Choroid plexus epithelial cell (primary cell): ENCODE measurements around the gene BCKDK.

ENCODE experiments used
- DNase-seq: peaks from one replicate; pipeline ENCODE4 v3.0.0-alpha.2; 2010; ENCODE audit warnings: low read depth
- H3K4me3 ChIP-seq: 2 replicates; pipeline ENCODE4 v1.5.1; 2011; ENCODE audit warnings: low read depth, mild to moderate bottlenecking, control low read depth, low read length, moderate library complexity
- TF ChIP-seq, protein P1 (sequence below): conservative IDR thresholded peaks from 2 replicates; pipeline ENCODE4 v1.5.1; 2011; ENCODE audit warnings: low read depth, mild to moderate bottlenecking, control low read depth, inconsistent platforms, low read length, moderate library complexity

BCKDK gene

DNA sequence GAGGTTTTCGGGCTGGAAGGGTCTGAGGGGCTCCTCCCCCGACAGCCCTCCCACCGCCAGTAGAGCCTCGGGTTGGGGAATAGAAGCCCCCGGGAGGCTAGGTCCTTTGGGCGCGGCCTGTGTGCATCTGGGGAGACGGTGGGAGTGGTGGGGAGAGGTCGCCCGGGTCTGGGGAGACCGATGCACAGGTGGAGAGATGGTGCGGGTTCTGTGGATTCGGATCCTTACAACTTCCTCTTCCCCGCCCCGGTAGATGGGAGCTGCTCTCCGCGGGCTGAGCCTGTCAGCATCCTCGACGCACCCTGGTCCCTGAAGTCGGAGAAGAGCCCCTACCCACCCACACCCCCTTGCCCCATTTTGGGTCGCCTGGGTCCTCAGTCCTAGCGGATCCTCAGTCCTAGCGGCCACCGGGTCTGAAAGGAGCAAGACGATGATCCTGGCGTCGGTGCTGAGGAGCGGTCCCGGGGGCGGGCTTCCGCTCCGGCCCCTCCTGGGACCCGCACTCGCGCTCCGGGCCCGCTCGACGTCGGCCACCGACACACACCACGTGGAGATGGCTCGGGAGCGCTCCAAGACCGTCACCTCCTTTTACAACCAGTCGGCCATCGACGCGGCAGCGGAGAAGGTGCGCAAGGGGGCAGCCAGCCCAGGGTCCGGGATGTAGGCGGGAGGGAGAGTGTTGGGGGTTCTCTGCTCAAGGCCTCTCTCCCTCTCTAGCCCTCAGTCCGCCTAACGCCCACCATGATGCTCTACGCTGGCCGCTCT, 790 bp downstream of the BCKDK start:
- no peak for DNase-seq
- peak overlapping the region; percentile 90 for H3K4me3 ChIP-seq
- TF ChIP-seq, protein P1, sequence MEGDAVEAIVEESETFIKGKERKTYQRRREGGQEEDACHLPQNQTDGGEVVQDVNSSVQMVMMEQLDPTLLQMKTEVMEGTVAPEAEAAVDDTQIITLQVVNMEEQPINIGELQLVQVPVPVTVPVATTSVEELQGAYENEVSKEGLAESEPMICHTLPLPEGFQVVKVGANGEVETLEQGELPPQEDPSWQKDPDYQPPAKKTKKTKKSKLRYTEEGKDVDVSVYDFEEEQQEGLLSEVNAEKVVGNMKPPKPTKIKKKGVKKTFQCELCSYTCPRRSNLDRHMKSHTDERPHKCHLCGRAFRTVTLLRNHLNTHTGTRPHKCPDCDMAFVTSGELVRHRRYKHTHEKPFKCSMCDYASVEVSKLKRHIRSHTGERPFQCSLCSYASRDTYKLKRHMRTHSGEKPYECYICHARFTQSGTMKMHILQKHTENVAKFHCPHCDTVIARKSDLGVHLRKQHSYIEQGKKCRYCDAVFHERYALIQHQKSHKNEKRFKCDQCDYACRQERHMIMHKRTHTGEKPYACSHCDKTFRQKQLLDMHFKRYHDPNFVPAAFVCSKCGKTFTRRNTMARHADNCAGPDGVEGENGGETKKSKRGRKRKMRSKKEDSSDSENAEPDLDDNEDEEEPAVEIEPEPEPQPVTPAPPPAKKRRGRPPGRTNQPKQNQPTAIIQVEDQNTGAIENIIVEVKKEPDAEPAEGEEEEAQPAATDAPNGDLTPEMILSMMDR, result no peak

DNA sequence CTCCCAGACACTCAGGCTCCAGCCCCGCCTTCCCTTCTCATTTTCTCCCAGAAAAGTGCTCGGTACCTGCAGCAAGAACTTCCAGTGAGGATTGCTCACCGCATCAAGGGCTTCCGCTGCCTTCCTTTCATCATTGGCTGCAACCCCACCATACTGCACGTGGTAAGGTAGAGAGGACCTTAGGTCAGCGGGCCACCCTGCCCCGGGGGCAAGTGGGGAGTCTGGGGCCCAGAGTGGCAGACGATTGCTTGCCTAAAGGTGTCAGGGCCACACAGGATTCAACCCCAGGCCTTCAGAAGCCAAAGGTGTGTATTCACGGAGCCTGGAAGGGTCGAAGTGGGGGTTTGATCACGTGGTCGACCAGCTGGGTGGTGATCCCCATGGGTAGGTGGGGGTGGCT, 1.4 kb downstream of the BCKDK start:
- no peak overlapping the region for H3K4me3 ChIP-seq
- DNase-seq, result no peak
- TF ChIP-seq, protein P1, result no peak

DNA sequence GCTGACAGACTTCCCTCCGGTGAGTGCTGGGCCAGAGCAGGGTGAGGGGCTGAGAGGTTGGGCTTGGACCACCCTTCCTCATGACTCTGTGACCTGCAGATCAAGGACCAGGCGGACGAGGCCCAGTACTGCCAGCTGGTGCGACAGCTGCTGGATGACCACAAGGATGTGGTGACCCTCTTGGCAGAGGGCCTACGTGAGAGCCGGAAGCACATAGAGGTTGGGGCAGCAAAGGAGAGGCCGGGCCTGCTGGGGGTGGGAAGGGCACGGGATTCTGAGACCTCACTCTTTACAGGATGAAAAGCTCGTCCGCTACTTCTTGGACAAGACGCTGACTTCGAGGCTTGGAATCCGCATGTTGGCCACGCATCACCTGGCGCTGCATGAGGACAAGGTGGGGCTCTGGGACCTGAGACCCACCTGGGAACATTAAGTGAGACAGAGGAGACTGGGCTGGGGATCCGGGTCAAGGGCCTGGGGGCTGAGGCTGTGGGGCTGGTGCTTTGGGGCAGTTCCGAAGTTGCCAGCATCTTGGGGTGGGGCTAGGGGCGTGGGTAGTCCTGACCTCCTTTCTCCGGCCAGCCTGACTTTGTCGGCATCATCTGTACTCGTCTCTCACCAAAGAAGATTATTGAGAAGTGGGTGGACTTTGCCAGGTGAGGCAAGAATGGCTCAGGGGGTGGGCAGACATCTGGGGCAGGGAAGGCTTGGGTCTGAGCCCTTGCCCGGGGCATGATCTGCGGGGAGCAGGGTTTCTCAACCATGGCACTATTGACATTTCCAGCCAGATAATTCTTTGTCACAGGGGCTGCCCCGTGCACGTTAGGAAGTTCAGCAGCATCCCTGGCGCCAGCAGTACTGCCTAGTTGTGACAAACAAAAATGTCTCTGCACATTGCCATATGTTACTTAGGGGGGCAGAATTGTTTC, 2.2 kb downstream of the BCKDK start:
- TF ChIP-seq, protein P1, result no peak
- DNase-seq, result no peak
- no peak overlapping the region for H3K4me3 ChIP-seq

DNA sequence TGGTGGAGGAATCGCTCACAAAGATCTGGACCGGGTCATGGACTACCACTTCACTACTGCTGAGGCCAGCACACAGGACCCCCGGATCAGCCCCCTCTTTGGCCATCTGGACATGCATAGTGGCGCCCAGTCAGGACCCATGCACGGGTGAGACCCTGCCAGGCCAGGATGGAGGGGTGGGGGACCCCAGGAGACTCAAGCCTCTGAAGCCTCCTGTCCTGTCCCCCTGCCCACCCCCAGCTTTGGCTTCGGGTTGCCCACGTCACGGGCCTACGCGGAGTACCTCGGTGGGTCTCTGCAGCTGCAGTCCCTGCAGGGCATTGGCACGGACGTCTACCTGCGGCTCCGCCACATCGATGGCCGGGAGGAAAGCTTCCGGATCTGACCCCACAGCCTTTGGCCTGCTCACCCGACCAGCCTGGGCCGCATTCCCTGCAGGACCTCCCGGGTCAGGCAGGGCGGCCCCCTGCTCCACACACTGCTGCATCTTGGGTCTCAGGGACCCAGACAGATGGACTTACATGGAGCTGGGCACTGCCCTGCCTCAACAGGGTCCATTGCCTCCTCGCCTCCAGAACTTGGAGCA, 3.8 kb downstream of the BCKDK start:
- DNase-seq, result no peak
- no peak overlapping the region for H3K4me3 ChIP-seq
- TF ChIP-seq, protein P1, result no peak

DNA sequence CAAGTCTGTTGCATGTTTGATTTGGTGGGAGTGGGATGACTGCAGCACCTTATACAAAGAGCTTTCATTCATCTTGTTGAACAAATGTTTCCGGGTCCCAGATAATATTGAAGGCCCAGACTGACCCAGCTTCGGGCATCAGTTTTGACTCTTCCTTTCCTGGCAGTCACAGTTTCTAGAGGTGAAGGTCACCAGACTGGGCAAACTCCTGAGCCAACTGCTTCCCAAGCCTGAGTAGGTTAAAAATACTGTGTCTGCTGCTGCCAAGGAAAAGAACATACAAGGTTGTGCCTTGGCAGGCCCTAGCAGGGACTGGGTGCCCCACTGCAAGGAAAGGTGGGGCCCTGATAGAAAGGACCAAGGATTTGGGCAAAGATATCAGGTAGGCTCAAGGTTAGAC, 4.5 kb downstream of the BCKDK start:
- DNase-seq, result no peak
- TF ChIP-seq, protein P1, result no peak
- no peak overlapping the region for H3K4me3 ChIP-seq

DNA sequence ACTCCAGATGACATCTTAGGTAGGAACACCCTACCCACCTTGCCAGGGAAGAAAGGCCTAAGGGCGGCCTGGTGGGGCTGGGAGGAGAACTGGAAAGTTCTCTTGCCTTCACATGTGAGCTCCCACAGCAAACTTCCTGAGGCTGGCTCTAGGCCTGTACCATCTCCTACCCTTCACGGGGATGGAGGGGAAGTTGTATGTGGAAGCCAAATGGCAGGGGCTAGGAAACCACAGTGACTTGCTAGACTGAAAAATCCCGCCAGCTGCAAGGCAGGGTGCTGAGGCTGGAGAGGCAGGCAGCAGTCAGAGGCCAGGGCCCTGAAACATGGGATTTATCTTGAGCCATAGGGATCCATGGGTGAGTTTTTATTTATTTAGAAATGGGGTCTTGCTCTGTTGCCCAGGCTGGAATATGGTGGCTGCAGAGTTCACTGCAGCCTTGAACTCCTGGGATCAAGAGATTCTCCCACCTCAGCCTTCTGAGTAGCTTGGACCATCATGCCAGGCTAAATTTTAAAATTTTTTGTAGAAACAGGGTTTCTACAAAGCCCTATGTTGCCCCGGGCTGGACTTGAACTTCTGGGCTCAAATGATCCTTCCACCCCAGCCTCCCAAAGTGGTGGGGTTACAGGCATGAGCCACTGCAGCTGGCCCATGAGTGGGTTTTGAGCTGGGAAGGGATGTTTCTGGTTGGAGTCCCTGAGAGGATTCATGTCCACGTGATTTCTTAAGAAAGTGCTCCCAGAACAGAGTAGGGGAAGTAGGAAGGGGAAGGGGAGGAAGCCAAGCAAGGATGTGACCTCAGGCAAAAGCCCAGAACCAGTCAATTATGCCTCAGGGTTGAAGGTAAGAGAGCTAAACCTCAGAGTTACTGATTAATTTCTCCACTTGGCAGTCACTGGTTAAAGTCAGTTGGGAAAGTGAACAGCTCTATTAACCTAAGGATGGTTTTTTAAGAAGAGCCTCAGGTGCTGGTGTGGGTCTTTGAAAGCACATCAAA, 5.2 kb downstream of the BCKDK start:
- TF ChIP-seq, protein P1, result no peak
- H3K4me3 ChIP-seq, result no peak overlapping the region
- no peak for DNase-seq
